ENCODE measurements around the gene SH3BP5. TPM values are rescaled to one million over a fixed set of nuclear protein-coding genes. Genes with fewer than 3 reads are reported as not detected.
"Not testable (repeated sequence)": the region's sequence is repeated elsewhere in the genome, so short reads cannot be mapped to it uniquely, and the experiment has no call there.

The SH3BP5 gene
- 1 to 10 TPM; 8.9 to 9.4 TPM for total RNA-seq

GRCh38 chr3:15332405-15333098 lies at the start of gene SH3BP5:
Gene SH3BP5, minus strand, starts transcription at chr3:15332586. Its CDS starts 178 bp downstream, at chr3:15332408.
- Mint-ChIP-seq H3K36me3 (ENCODE audit: low read depth) (peaks cover 16% of the 10 kb centered on the region), H3K4me1 (peaks cover 53% of the 10 kb centered on the region), H3K9me3 (ENCODE audit: low read depth) (no peaks in the 10 kb centered on the region), H3K27ac (peak within 1 kb of the TSS; percentile 83), H3K4me3 (peak within 1 kb of the TSS; percentile 85), H3K27me3 (peaks cover 2% of the 10 kb centered on the region)
- POLR2A ChIA-PET: interaction anchor here (0.6 to 1.5 kb wide), 6 partner anchors 10 to 214 kb away, joined by 3 to 4 read pairs (median 3); no protein-coding TSS in a partner anchor
- CTCF ChIA-PET: interaction anchor here (0.6 to 8.6 kb wide), 20 partner anchors 8 to 465 kb away, joined by 3 to 132 read pairs (median 4); partner anchors contain the start of gene ANKRD28
- DNase-seq (peak; percentile 86), ATAC-seq (peak; percentile 89)
- intact Hi-C loops (cut with DNase I, micrococcal nuclease): loop anchor here (1.0 to 2.0 kb wide), 8 partner anchors 22 to 126 kb away; partner anchors contain the start of gene CAPN7 (in 1 of the 2)

GRCh38 chr3:15380980-15381890 lies 48.8 kb upstream of the SH3BP5 start:
- ChIA-PET POLR2A (no interaction called here), CTCF (interaction anchor here (0.6 to 6.7 kb wide), 3 partner anchors 36 to 125 kb away, joined by 3 to 133 read pairs (median 3); no protein-coding TSS in a partner anchor)
- Mint-ChIP-seq H3K4me1 (peaks cover 6% of the 10 kb centered on the region), H3K27ac (peak overlapping the region; percentile 11), H3K36me3 (ENCODE audit: low read depth) (no peaks in the 10 kb centered on the region), H3K4me3 (no peak overlapping the region), H3K27me3 (no peaks in the 10 kb centered on the region), H3K9me3 (ENCODE audit: low read depth) (peaks cover 4% of the 10 kb centered on the region)
- no peak for ATAC-seq
- no peak for DNase-seq
- intact Hi-C loops (cut with DNase I, micrococcal nuclease): no loop called here

GRCh38 chr3:15377961-15378791 lies 45.8 kb upstream of the SH3BP5 start:
- H3K4me1 Mint-ChIP-seq: peaks cover 6% of the 10 kb centered on the region
- H3K36me3 Mint-ChIP-seq (ENCODE audit: low read depth): no peaks in the 10 kb centered on the region
- H3K27ac Mint-ChIP-seq: peak overlapping the region; percentile 73
- intact Hi-C loops (cut with DNase I, micrococcal nuclease): loop anchor here (1.0 to 2.0 kb wide), 10 partner anchors 17 to 430 kb away; partner anchors contain the start of genes SH3BP5 (in 2 of the 2), CAPN7 (in 1 of the 2), EAF1 (in 1 of the 2) and METTL6 (in 1 of the 2)
- no peak overlapping the region for H3K4me3 Mint-ChIP-seq
- H3K27me3 Mint-ChIP-seq: no peaks in the 10 kb centered on the region
- no peaks in the 10 kb centered on the region for H3K9me3 Mint-ChIP-seq (ENCODE audit: low read depth)
- DNase-seq (peak; percentile 96), ATAC-seq (peak; percentile 96)
- ChIA-PET CTCF (interaction anchor here (0.7 to 6.7 kb wide), 10 partner anchors 17 to 175 kb away, joined by 3 to 133 read pairs (median 4); no protein-coding TSS in a partner anchor), POLR2A (interaction anchor here (1.0 kb wide), 1 partner anchor 172 kb away, joined by 3 read pairs; the partner anchor contains the start of gene CAPN7)

GRCh38 chr3:15375461-15376000 lies 43.1 kb upstream of the SH3BP5 start:
- no peak overlapping the region for H3K4me3 Mint-ChIP-seq
- H3K36me3 Mint-ChIP-seq (ENCODE audit: low read depth): no peaks in the 10 kb centered on the region
- no peak for ATAC-seq
- intact Hi-C loops (cut with DNase I, micrococcal nuclease): no loop called here
- ChIA-PET CTCF (interaction anchor here (1.3 to 6.7 kb wide), 2 partner anchors 14 to 109 kb away, joined by 3 to 133 read pairs; no protein-coding TSS in a partner anchor), POLR2A (no interaction called here)
- no peaks in the 10 kb centered on the region for H3K27me3 Mint-ChIP-seq
- no peak for DNase-seq
- H3K27ac Mint-ChIP-seq: peak overlapping the region; percentile 34
- peaks cover 6% of the 10 kb centered on the region for H3K4me1 Mint-ChIP-seq
- no peaks in the 10 kb centered on the region for H3K9me3 Mint-ChIP-seq (ENCODE audit: low read depth)

GRCh38 chr3:15372918-15373317 lies 40.5 kb upstream of the SH3BP5 start:
- H3K36me3 Mint-ChIP-seq (ENCODE audit: low read depth): no peaks in the 10 kb centered on the region
- ATAC-seq (no peak), DNase-seq (no peak)
- CTCF ChIA-PET: interaction anchor here (0.7 kb wide), 1 partner anchor 40 kb away, joined by 4 read pairs; no protein-coding TSS in a partner anchor
- no peak overlapping the region for H3K4me3 Mint-ChIP-seq
- H3K27ac Mint-ChIP-seq: no peak overlapping the region
- H3K4me1 Mint-ChIP-seq: peaks cover 3% of the 10 kb centered on the region
- H3K27me3 Mint-ChIP-seq: no peaks in the 10 kb centered on the region
- POLR2A ChIA-PET: no interaction called here
- intact Hi-C loops (cut with DNase I, micrococcal nuclease): no loop called here
- H3K9me3 Mint-ChIP-seq (ENCODE audit: low read depth): no peaks in the 10 kb centered on the region

- Mint-ChIP-seq H3K27me3 (peaks cover 2% of the 10 kb centered on the region), H3K4me1 (peaks cover 10% of the 10 kb centered on the region), H3K9me3 (ENCODE audit: low read depth) (no peaks in the 10 kb centered on the region), H3K36me3 (ENCODE audit: low read depth) (no peaks in the 10 kb centered on the region), H3K4me3 (no peak overlapping the region), H3K27ac (no peak overlapping the region)
- ChIA-PET CTCF (interaction anchor here (2.2 kb wide), 1 partner anchor 101 kb away, joined by 6 read pairs; no protein-coding TSS in a partner anchor), POLR2A (no interaction called here)
- ATAC-seq (no peak), DNase-seq (no peak)
- intact Hi-C loops (cut with DNase I, micrococcal nuclease): no loop called here
Measured at GRCh38 chr3:15368561-15369135, 36.3 kb upstream of the SH3BP5 start.

- Mint-ChIP-seq H3K4me3 (no peak overlapping the region), H3K27ac (no peak overlapping the region)
Measured at GRCh38 chr3:15367059-15367458, 34.7 kb upstream of the SH3BP5 start.

GRCh38 chr3:15364078-15364477 lies 31.7 kb upstream of the SH3BP5 start:
- DNase-seq; H3K4me3 Mint-ChIP-seq; ATAC-seq; H3K9me3 Mint-ChIP-seq (ENCODE audit: low read depth); H3K27ac Mint-ChIP-seq; POLR2A ChIA-PET; H3K27me3 Mint-ChIP-seq; H3K36me3 Mint-ChIP-seq (ENCODE audit: low read depth): not testable (repeated sequence)
- intact Hi-C loops (cut with DNase I, micrococcal nuclease): loop anchor here (5.0 kb wide), 3 partner anchors 267 to 1148 kb away; partner anchors contain the start of genes ANKRD28 (in 1 of the 2), RBSN (in 1 of the 2) and RFTN1 (in 1 of the 2)
- peaks cover 41% of the 10 kb centered on the region for H3K4me1 Mint-ChIP-seq
- CTCF ChIA-PET: interaction anchor here (4.7 kb wide), 1 partner anchor 96 kb away, joined by 35 read pairs; no protein-coding TSS in a partner anchor

More at GRCh38 chr3:15367059-15367458, 34.7 kb upstream of the SH3BP5 start:
- no peak for ATAC-seq
- no peaks in the 10 kb centered on the region for H3K36me3 Mint-ChIP-seq (ENCODE audit: low read depth)
- POLR2A ChIA-PET: interaction anchor here (0.6 to 1.0 kb wide), 2 partner anchors 56 to 1212 kb away, joined by 4 to 10 read pairs; no protein-coding TSS in a partner anchor
- DNase-seq: no peak
- H3K27me3 Mint-ChIP-seq: peaks cover 2% of the 10 kb centered on the region
- CTCF ChIA-PET: interaction anchor here (0.6 to 1.6 kb wide), 8 partner anchors 9 to 165 kb away, joined by 3 to 7 read pairs (median 3); no protein-coding TSS in a partner anchor
- H3K4me1 Mint-ChIP-seq: peaks cover 19% of the 10 kb centered on the region
- no peaks in the 10 kb centered on the region for H3K9me3 Mint-ChIP-seq (ENCODE audit: low read depth)
- intact Hi-C loops (cut with DNase I, micrococcal nuclease): no loop called here

GRCh38 chr3:15361494-15362214 lies 29.3 kb upstream of the SH3BP5 start:
- Mint-ChIP-seq H3K27ac (peak overlapping the region; percentile 87), H3K27me3 (peaks cover 2% of the 10 kb centered on the region), H3K4me1 (peaks cover 38% of the 10 kb centered on the region), H3K9me3 (ENCODE audit: low read depth) (no peaks in the 10 kb centered on the region), H3K36me3 (ENCODE audit: low read depth) (no peaks in the 10 kb centered on the region), H3K4me3 (peak overlapping the region; percentile 53)
- ChIA-PET CTCF (interaction anchor here (0.6 to 4.7 kb wide), 30 partner anchors 15 to 762 kb away, joined by 3 to 35 read pairs (median 4); partner anchors contain the start of genes CAPN7 and SH3BP5), POLR2A (interaction anchor here (0.6 to 1.4 kb wide), 15 partner anchors 29 to 791 kb away, joined by 3 to 26 read pairs (median 4); partner anchors contain the start of genes CCDC174, RBSN and SH3BP5)
- ATAC-seq: peak; percentile 76
- DNase-seq: peak; percentile 83
- intact Hi-C loops (cut with DNase I, micrococcal nuclease): loop anchor here (1.0 to 5.0 kb wide), 10 partner anchors 17 to 1151 kb away; partner anchors contain the start of genes SH3BP5 (in 2 of the 2), ANKRD28 (in 1 of the 2), RBSN (in 1 of the 2) and RFTN1 (in 1 of the 2)

Measured in activated CD4-positive, alpha-beta T cell treated with anti-CD3 and anti-CD28 coated beads for 36 hours (primary cell).